Activated T-cell treated with anti-CD3 and anti-CD28 coated beads, Interleukin-2, amount 50 U/mL, for 24 hours (primary cell): ENCODE data around the gene EML4.
"Not testable (repeated sequence)": the region's sequence is repeated elsewhere in the genome, so short reads cannot be mapped to it uniquely, and the experiment has no call there.

ENCODE experiments used
- DNase-seq: peaks from one replicate; pipeline ENCODE4 v3.0.0-alpha.2; 2020
- H3K27ac Mint-ChIP-seq: 2 replicates; pipeline ENCODE4 v1.8.0; 2020; ENCODE audit warnings: mild to moderate bottlenecking, mixed read lengths
- H3K27me3 Mint-ChIP-seq: 2 replicates; pipeline ENCODE4 v1.8.0; 2020; ENCODE audit warnings: mixed read lengths
- H3K36me3 Mint-ChIP-seq: 2 replicates; pipeline ENCODE4 v1.8.0; 2020; ENCODE audit warnings: low read depth, mixed read lengths
- H3K4me1 Mint-ChIP-seq: 2 replicates; pipeline ENCODE4 v1.8.0; 2020; ENCODE audit warnings: low read depth, mixed read lengths
- H3K4me3 Mint-ChIP-seq: 2 replicates; pipeline ENCODE4 v1.8.0; 2020; ENCODE audit warnings: mild to moderate bottlenecking, moderate library complexity, mixed read lengths
- H3K9me3 Mint-ChIP-seq: 2 replicates; pipeline ENCODE4 v1.8.0; 2020; ENCODE audit warnings: mixed read lengths

Gene EML4

DNA sequence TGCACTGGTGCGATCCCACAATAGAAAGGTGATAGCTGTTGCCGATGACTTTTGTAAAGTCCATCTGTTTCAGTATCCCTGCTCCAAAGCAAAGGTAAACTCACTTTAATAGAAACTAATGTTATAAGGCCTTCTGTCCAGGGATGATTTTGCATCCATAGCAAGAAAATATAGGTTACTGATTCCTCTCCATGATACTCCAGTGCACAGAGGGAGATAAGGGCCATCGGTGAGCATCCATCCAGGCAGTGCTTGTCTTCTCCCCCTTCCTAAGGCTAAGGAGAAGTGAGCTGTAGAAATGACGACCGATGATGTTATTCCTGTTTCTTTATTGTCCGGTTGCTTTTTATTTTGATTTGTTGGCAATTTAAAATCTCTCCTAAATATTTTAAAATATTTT, 159.8 kb downstream of the EML4 start:
- H3K27ac Mint-ChIP-seq, result no peak overlapping the region
- H3K4me1 Mint-ChIP-seq, result peaks cover 26% of the 10 kb centered on the region
- no peaks in the 10 kb centered on the region for H3K27me3 Mint-ChIP-seq
- no peak overlapping the region for H3K4me3 Mint-ChIP-seq
- DNase-seq, result no peak
- peaks cover 92% of the 10 kb centered on the region for H3K36me3 Mint-ChIP-seq
- H3K9me3 Mint-ChIP-seq, result no peaks in the 10 kb centered on the region

GRCh38 chr2:42329736-42330135, 160.6 kb downstream of the EML4 start:
- Mint-ChIP-seq H3K36me3 (peaks cover 89% of the 10 kb centered on the region), H3K27ac (peak overlapping the region; percentile 85), H3K9me3 (no peaks in the 10 kb centered on the region), H3K27me3 (no peaks in the 10 kb centered on the region), H3K4me1 (peaks cover 26% of the 10 kb centered on the region), H3K4me3 (no peak overlapping the region)
- DNase-seq, result no peak

DNA sequence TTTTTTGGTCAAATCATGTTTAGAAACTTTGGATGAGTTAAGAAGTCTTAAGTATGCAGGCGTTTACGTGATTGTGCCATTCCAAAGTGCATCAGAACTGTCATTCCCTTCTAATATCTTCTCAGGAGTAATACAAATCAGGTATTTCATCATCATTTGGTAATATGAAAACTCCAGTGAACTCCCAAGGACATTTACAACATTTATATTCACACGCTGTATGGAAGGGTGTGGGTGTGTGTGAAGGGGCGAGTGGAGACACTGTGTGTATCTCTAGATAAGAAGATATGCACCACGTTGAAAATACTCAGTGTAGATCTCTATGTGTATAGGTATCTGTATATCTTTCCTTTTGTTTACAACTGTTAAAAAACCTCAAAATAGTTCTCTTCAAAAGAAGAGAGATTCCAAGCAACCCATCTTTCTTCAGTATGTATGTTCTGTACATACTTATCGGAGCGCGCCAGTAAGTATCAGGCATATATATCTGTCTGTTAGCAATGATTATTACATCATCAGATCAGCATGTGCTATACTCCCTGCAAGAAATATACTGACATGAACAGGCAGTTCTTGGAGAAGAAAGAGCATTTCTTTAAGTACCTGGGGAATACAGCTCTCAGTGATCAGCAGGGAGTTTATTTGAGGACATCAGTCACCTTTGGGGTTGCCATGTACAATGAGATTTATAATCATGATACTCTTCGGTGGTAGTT, 162.6 kb downstream of the EML4 start:
- H3K27ac Mint-ChIP-seq, result peak overlapping the region; percentile 85
- no peaks in the 10 kb centered on the region for H3K9me3 Mint-ChIP-seq
- H3K4me1 Mint-ChIP-seq, result peaks cover 26% of the 10 kb centered on the region
- H3K36me3 Mint-ChIP-seq, result peaks cover 92% of the 10 kb centered on the region
- DNase-seq, result no peak
- no peaks in the 10 kb centered on the region for H3K27me3 Mint-ChIP-seq
- H3K4me3 Mint-ChIP-seq, result no peak overlapping the region

DNA sequence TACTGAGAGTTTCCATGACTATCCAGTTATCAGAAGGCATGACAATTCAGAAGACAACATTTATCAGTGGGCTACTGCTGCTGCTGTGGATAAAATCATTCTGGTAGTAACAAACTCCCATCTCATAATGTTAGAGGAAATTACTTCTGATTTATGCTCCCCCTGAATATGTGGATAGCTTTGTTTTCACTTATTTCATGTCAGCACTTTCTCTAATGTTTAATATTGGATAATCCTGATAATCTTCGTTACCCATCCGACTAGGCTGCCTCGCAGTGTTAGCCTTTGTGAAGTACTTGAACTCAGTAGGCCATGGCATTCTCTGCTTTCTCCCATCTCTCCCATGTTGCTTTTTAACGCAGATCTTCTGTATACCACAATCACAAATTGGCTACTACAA, 163.4 kb downstream of the EML4 start:
- Mint-ChIP-seq H3K27ac (peak overlapping the region; percentile 70), H3K4me3 (no peak overlapping the region), H3K9me3 (no peaks in the 10 kb centered on the region), H3K4me1 (peaks cover 18% of the 10 kb centered on the region), H3K36me3 (peaks cover 92% of the 10 kb centered on the region), H3K27me3 (no peaks in the 10 kb centered on the region)
- DNase-seq, result no peak

DNA sequence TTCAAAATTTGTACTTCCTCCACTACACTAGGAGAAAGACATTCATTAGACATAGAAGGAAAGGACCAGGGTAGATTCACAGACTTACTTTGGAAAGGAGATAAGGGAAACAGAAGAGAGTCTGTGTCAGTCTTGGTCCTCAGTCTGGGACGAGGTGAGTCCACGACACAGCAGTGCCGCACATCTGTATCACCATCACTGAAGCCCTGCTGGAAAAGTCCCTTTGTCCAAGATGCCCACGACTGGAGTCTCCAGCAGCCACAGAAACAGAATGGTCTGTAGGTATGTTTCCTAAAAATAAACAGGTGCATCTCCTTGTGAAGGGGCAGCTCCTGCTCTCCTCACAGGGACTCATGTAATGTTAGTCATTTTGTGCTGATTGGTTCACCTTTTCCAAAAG, 164.4 kb downstream of the EML4 start:
- Mint-ChIP-seq H3K36me3 (peaks cover 94% of the 10 kb centered on the region), H3K27me3 (no peaks in the 10 kb centered on the region), H3K27ac (peak overlapping the region; percentile 70), H3K4me3 (no peak overlapping the region), H3K9me3 (no peaks in the 10 kb centered on the region), H3K4me1 (peaks cover 18% of the 10 kb centered on the region)
- DNase-seq, result no peak

GRCh38 chr2:42334220-42334619, 165.1 kb downstream of the EML4 start:
- Mint-ChIP-seq H3K27ac (peak overlapping the region; percentile 70), H3K27me3 (no peaks in the 10 kb centered on the region), H3K9me3 (no peaks in the 10 kb centered on the region), H3K36me3 (peaks cover 94% of the 10 kb centered on the region), H3K4me3 (no peak overlapping the region), H3K4me1 (peaks cover 18% of the 10 kb centered on the region)
- no peak for DNase-seq

DNA sequence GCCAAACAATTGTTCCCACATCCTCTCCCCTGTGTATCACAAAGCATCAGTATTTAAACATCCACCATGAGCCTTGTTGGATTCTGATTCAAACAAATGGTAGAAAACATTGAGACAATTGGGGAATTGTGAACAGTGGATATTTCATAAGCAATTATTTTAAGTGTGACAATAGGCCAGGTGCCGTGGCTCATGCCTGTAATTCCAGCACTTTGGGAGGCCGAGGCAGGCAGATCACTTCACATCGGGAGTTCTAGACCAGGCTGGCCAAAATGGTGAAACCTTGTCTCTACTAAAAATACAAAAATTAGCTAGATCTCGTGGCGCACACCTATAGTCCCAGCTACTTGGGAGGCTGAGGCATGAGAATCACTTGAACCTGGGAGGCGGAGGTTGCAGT, 165.7 kb downstream of the EML4 start:
- not testable (repeated sequence) for H3K4me3 Mint-ChIP-seq, DNase-seq, H3K27ac Mint-ChIP-seq, H3K27me3 Mint-ChIP-seq, H3K9me3 Mint-ChIP-seq
- Mint-ChIP-seq H3K4me1 (peaks cover 16% of the 10 kb centered on the region), H3K36me3 (peaks cover 94% of the 10 kb centered on the region)

- no peak for DNase-seq
- peaks cover 94% of the 10 kb centered on the region for H3K36me3 Mint-ChIP-seq
- H3K27ac Mint-ChIP-seq, result peak overlapping the region; percentile 53
- no peak overlapping the region for H3K4me3 Mint-ChIP-seq
- H3K9me3 Mint-ChIP-seq, result no peaks in the 10 kb centered on the region
- H3K4me1 Mint-ChIP-seq, result peaks cover 11% of the 10 kb centered on the region
- no peaks in the 10 kb centered on the region for H3K27me3 Mint-ChIP-seq
Measured at GRCh38 chr2:42335514-42336104, 166.5 kb downstream of the EML4 start.

DNA sequence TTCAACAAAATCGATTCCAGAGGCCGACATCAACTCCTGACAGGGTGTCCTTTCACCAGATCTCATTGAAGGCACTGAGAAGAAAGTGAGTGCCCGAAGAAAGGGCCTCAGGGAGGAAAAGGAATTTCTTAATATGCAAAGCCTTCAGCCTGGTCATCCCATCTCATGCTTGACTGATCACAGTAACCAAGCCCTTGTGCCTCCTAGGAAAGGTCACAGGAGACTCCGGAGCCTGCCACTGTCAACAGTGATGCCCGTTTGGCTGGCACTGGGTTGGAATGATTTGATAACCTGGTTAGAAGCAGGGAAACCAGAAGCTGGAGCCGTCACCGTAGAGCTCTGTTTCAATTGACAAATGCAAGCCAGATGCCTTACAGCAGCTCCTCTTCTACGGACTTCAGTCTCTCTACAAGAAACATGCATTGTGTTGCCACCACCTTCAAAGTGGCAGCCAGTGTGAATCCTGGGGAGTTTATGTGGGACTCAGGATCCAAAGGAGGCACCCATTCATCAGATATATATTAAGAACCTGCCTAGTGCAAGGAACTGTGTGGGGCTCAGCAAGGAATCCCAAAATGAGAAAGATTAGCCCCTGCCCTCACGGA, 167.3 kb downstream of the EML4 start:
- Mint-ChIP-seq H3K27me3 (no peaks in the 10 kb centered on the region), H3K27ac (peak overlapping the region; percentile 6), H3K4me3 (no peak overlapping the region), H3K9me3 (no peaks in the 10 kb centered on the region), H3K36me3 (peaks cover 96% of the 10 kb centered on the region), H3K4me1 (peaks cover 15% of the 10 kb centered on the region)
- no peak for DNase-seq

DNA sequence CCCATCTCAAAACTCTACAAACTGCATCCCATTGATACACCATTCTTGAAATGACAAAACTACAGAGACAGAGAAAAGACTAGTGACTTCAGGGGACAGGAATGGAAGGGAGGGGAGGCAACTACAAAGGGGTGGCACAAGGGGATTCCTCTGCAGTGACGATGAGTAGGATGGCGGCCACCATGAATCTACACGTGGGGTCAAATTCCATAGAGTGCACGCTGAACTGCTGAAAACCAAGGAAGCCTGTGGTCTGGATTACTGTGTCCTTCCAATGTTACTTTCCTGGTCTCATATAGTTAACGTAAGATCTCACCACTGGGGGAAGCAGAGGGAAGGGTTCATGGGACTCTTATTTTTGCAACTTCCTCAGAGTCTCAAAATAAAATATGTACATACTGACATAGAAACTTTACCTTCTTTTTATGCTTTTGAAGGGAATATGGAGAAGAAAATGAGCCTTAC, 168.2 kb downstream of the EML4 start:
- no peaks in the 10 kb centered on the region for H3K27me3 Mint-ChIP-seq
- DNase-seq, result no peak
- H3K4me1 Mint-ChIP-seq, result peaks cover 20% of the 10 kb centered on the region
- H3K9me3 Mint-ChIP-seq, result no peaks in the 10 kb centered on the region
- no peak overlapping the region for H3K27ac Mint-ChIP-seq
- peaks cover 96% of the 10 kb centered on the region for H3K36me3 Mint-ChIP-seq
- H3K4me3 Mint-ChIP-seq, result no peak overlapping the region

- Mint-ChIP-seq H3K36me3 (peaks cover 96% of the 10 kb centered on the region), H3K27ac (no peak overlapping the region)
Measured at GRCh38 chr2:42337846-42338566, 168.9 kb downstream of the EML4 start.

GRCh38 chr2:42338567-42339190, 169.5 kb downstream of the EML4 start:
- DNase-seq, result no peak
- no peaks in the 10 kb centered on the region for H3K9me3 Mint-ChIP-seq
- peaks cover 96% of the 10 kb centered on the region for H3K36me3 Mint-ChIP-seq
- H3K4me1 Mint-ChIP-seq, result peaks cover 33% of the 10 kb centered on the region
- H3K27ac Mint-ChIP-seq, result no peak overlapping the region
- H3K4me3 Mint-ChIP-seq, result no peak overlapping the region
- H3K27me3 Mint-ChIP-seq, result no peaks in the 10 kb centered on the region

More at GRCh38 chr2:42337846-42338566, 168.9 kb downstream of the EML4 start:
- Mint-ChIP-seq H3K9me3 (no peaks in the 10 kb centered on the region), H3K4me3 (no peak overlapping the region), H3K4me1 (peaks cover 26% of the 10 kb centered on the region), H3K27me3 (no peaks in the 10 kb centered on the region)
- no peak for DNase-seq

DNA sequence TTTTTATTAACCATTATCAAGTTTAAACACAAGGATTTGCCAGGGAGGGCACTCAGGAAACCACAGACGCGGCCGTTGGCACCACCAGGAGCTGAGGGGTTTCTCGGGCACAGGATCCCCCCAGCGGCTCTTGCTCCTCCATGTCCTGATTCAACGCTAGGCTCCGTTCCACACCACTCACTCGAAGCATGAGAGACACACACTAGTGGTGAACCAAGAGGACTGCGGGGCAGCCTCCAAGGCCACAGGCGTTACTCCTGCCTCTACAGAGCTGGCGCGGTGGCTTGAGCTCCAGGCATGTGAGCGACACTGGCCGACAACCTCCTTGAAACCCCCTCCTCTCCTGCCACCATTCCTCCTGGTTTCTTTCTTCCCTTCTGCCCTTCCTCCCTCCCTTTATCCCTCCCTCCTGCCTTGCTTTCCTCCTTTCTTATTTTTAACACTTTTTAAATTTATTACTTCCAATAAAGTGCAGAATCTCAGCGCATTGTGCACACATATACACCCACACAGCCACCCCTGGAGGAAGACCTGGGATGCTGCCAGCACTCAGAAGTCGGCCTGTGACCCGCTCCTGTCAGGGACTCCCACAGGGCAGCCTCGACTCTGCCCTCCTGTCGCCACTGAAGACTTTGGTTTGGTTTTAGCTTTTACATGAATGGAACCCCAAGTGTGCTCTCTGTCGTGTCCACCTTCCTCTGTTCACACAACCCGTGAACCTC, 170.2 kb downstream of the EML4 start:
- Mint-ChIP-seq H3K9me3 (no peaks in the 10 kb centered on the region), H3K4me3 (no peak overlapping the region), H3K27me3 (no peaks in the 10 kb centered on the region), H3K27ac (peak overlapping the region; percentile 78), H3K36me3 (peaks cover 93% of the 10 kb centered on the region), H3K4me1 (peaks cover 35% of the 10 kb centered on the region)
- no peak for DNase-seq
